ENCODE results near the gene FAM210A. TPM values are rescaled to one million over a fixed set of nuclear protein-coding genes. Genes with fewer than 3 reads are reported as not detected.

Gene FAM210A
- polyA plus RNA-seq, 1 of the 3 experiments (the other 2 are of a cell fraction): 10.6 TPM

- POLR2A ChIA-PET: no interaction called here
- Histone ChIP-seq H3K9me3 (no peaks in the 10 kb centered on the region), H4K20me1 (ENCODE audit: insufficient read depth) (no peaks in the 10 kb centered on the region), H3K9ac (no peak overlapping the region), H3K27ac (ENCODE audit: low read depth in 2 of 2, low read length in 1 of 2) (no peak overlapping the region), H3K4me3 (ENCODE audit: low read depth in 2 of 2, low read length in 1 of 2) (no peak overlapping the region), H3K27me3 (ENCODE audit: insufficient read depth) (no peaks in the 10 kb centered on the region), H2AFZ (ENCODE audit: low read depth) (no peak overlapping the region), H3K4me1 (ENCODE audit: control insufficient read depth in 1 of 2, insufficient read depth in 2 of 2, low read depth in 1 of 2, low read length in 1 of 2) (no peaks in the 10 kb centered on the region; a peak in 1 of 4 replicates), H3K79me2 (ENCODE audit: insufficient read depth) (no peaks in the 10 kb centered on the region), H3K4me2 (no peak overlapping the region), H3F3A (replicated peaks; ENCODE audit: insufficient read depth) (no peaks in the 10 kb centered on the region), H3K36me3 (replicated peaks in 1 of 2; ENCODE audit: control insufficient read depth in 1 of 2, insufficient read depth in 2 of 2, low read length in 1 of 2) (peaks cover 12 to 18% of the 10 kb centered on the region in 2 experiments), H3K9me2 (no peaks in the 10 kb centered on the region)
- CTCF ChIA-PET: interaction anchor here (0.7 kb wide), 1 partner anchor 176 kb away, joined by 3 read pairs; no protein-coding TSS in a partner anchor
- 86% methylated on average over 8 of the region's 8 CpGs for WGBS (ENCODE audit: low lambda C conversion rate)
- no peak for TF ChIP-seq EP300 (IDR thresholded peaks at IDR 0.05; ENCODE audit: borderline replicate concordance in 1 of 2, low read depth in 1 of 2, low read length in 1 of 2)
- TF ChIP-seq RCOR1 (IDR thresholded peaks at IDR 0.05; ENCODE audit: low read length): no peak
- no peak for TF ChIP-seq MAX (IDR thresholded peaks at IDR 0.05; ENCODE audit: low read depth)
- no peak for TF ChIP-seq YY1 (IDR thresholded peaks at IDR 0.05; ENCODE audit: low read depth)
- TF ChIP-seq CHD2 (IDR thresholded peaks at IDR 0.05; ENCODE audit: low read length, partially characterized antibody): no peak
- no peak for TF ChIP-seq SMC3 (IDR thresholded peaks at IDR 0.05; ENCODE audit: low read depth, low read length)
- TF ChIP-seq GATA2 (CRISPR knock-in tag; IDR thresholded peaks at IDR 0.05): no peak
- no peak for TF ChIP-seq GABPA (IDR thresholded peaks at IDR 0.05; ENCODE audit: low read depth)
- no peak for TF ChIP-seq CTCF (IDR thresholded peaks at IDR 0.05)
- TF ChIP-seq RFX5 (IDR thresholded peaks at IDR 0.05; ENCODE audit: low read length): no peak
- DNase-seq: no peak
Measured at GRCh38 chr18:13661051-13661778, 65.1 kb downstream of the FAM210A start.

- H4K20me1 ChIP-seq (ENCODE audit: insufficient read depth): no peaks in the 10 kb centered on the region
- POLR2A ChIA-PET: no interaction called here
- H3K36me3 ChIP-seq (replicated peaks in 1 of 2; ENCODE audit: control insufficient read depth in 1 of 2, insufficient read depth in 2 of 2, low read length in 1 of 2): peaks cover 5 to 11% of the 10 kb centered on the region in 2 experiments
- no peaks in the 10 kb centered on the region for H3K9me3 ChIP-seq
- H3K4me3 ChIP-seq (ENCODE audit: low read depth in 2 of 2, low read length in 1 of 2): no peak overlapping the region
- H3K79me2 ChIP-seq (ENCODE audit: insufficient read depth): no peaks in the 10 kb centered on the region
- no peak overlapping the region for H2AFZ ChIP-seq (ENCODE audit: low read depth)
- no peak for TF ChIP-seq MAX (IDR thresholded peaks at IDR 0.05; ENCODE audit: low read depth)
- TF ChIP-seq JUND (IDR thresholded peaks at IDR 0.05): no peak
- TF ChIP-seq IRF3 (IDR thresholded peaks at IDR 0.05; ENCODE audit: low read depth, low read length): no peak
- TF ChIP-seq ELF1 (IDR thresholded peaks at IDR 0.05): no peak
- TF ChIP-seq EP300 (IDR thresholded peaks at IDR 0.05; ENCODE audit: borderline replicate concordance in 1 of 2, low read depth in 1 of 2, low read length in 1 of 2): no peak
- H3K4me1 ChIP-seq (ENCODE audit: control insufficient read depth in 1 of 2, insufficient read depth in 2 of 2, low read depth in 1 of 2, low read length in 1 of 2): no peaks in the 10 kb centered on the region; a peak in 1 of 4 replicates
- H3F3A ChIP-seq (replicated peaks; ENCODE audit: insufficient read depth): no peaks in the 10 kb centered on the region
- DNase-seq: no peak
- H3K27me3 ChIP-seq (ENCODE audit: insufficient read depth): no peaks in the 10 kb centered on the region
- no peak overlapping the region for H3K27ac ChIP-seq (ENCODE audit: low read depth in 2 of 2, low read length in 1 of 2)
- 76% methylated on average over 5 of the region's 5 CpGs for WGBS (ENCODE audit: low lambda C conversion rate)
- H3K9ac ChIP-seq: no peak overlapping the region
- H3K9me2 ChIP-seq: no peaks in the 10 kb centered on the region
- no peak overlapping the region for H3K4me2 ChIP-seq
- CTCF ChIA-PET: interaction anchor here (0.7 kb wide), 1 partner anchor 176 kb away, joined by 3 read pairs; no protein-coding TSS in a partner anchor
Measured at GRCh38 chr18:13660510-13660909, 65.8 kb downstream of the FAM210A start.

All from SK-N-SH (cell line).